HepG2 (cell line): Measurements from ENCODE around the gene SERPINA6. TPM values are rescaled to one million over a fixed set of nuclear protein-coding genes. Genes with fewer than 3 reads are reported as not detected.

Experiments used
- BCLAF1 ChIP-seq: fragments of 450-650 bp; IDR thresholded peaks from 2 replicates; pipeline ENCODE4 v1.6.1; 2017; ENCODE audit warnings: mild to moderate bottlenecking
- ELK4 ChIP-seq: sonication (generic); formaldehyde crosslinking; IDR thresholded peaks from 2 replicates; pipeline ENCODE4 v1.9.0; 2021; ENCODE audit warnings: missing genetic modification reagents, borderline replicate concordance
- EZH2 ChIP-seq: conservative IDR thresholded peaks from 2 replicates; pipeline ENCODE4 v1.6.1; 2012; ENCODE audit warnings: mild to moderate bottlenecking, low read depth, low read length, moderate library complexity
- FOXA3 ChIP-seq: IDR thresholded peaks from 2 replicates; pipeline ENCODE4 v1.6.1; 2016; ENCODE audit warnings: missing genetic modification reagents, missing compliant biosample characterization
- FOXM1 ChIP-seq: sonication (generic); formaldehyde crosslinking; IDR thresholded peaks from 2 replicates; pipeline ENCODE4 v1.5.0; 2020; ENCODE audit warnings: missing genetic modification reagents
- KDM6A ChIP-seq: IDR thresholded peaks from 2 replicates; pipeline ENCODE4 v1.6.1; 2016; ENCODE audit warnings: low read depth
- KLF11 ChIP-seq: IDR thresholded peaks from 2 replicates; pipeline ENCODE4 v1.6.1; 2016; ENCODE audit warnings: missing compliant biosample characterization
- NAIF1 ChIP-seq: sonication (generic); formaldehyde crosslinking; IDR thresholded peaks from 2 replicates; pipeline ENCODE4 v1.5.0; 2020; ENCODE audit warnings: mild to moderate bottlenecking, missing genetic modification reagents, borderline replicate concordance
- NFYC ChIP-seq: IDR thresholded peaks from 2 replicates; pipeline ENCODE4 v1.6.1; 2016; ENCODE audit warnings: missing genetic modification reagents, missing compliant biosample characterization
- POLR2AphosphoS2 ChIP-seq: IDR thresholded peaks from 2 replicates; pipeline ENCODE4 v1.6.1; 2011; ENCODE audit warnings: low read depth, low read length, improper control_type of control experiment
- RFX1 ChIP-seq: fragments of 450-650 bp; IDR thresholded peaks from 2 replicates; pipeline ENCODE4 v1.6.1; 2017
- SP140L ChIP-seq: sonication (generic); formaldehyde crosslinking; IDR thresholded peaks from 2 replicates; pipeline ENCODE4 v1.4.0; 2020; ENCODE audit warnings: missing genetic modification reagents, borderline replicate concordance
- TBP ChIP-seq: sonication (generic); formaldehyde crosslinking; IDR thresholded peaks from 2 replicates; pipeline ENCODE4 v1.5.0; 2020; ENCODE audit warnings: missing genetic modification reagents
- ZBTB7B ChIP-seq: sonication (generic); formaldehyde crosslinking; IDR thresholded peaks from 2 replicates; pipeline ENCODE4 v1.4.0; 2020; ENCODE audit warnings: missing genetic modification reagents
- ZEB1 ChIP-seq: IDR thresholded peaks from 2 replicates; pipeline ENCODE4 v1.6.1; 2012; ENCODE audit warnings: mild to moderate bottlenecking, low read depth, inconsistent platforms; ENCODE audit not compliant: insufficient replicate concordance
- ZFP90 ChIP-seq: sonication (generic); formaldehyde crosslinking; IDR thresholded peaks from 2 replicates; pipeline ENCODE4 v1.8.0; 2022; ENCODE audit warnings: missing genetic modification reagents, mild to moderate bottlenecking, inconsistent platforms, borderline replicate concordance
- ZMYM2 ChIP-seq: sonication (generic); formaldehyde crosslinking; IDR thresholded peaks from 2 replicates; pipeline ENCODE4 v1.8.0; 2022; ENCODE audit warnings: mild to moderate bottlenecking, missing genetic modification reagents
- ZNF20 ChIP-seq: sonication (generic); formaldehyde crosslinking; IDR thresholded peaks from 2 replicates; pipeline ENCODE4 v1.4.0; 2020; ENCODE audit warnings: mild to moderate bottlenecking, moderate library complexity, missing genetic modification reagents
- ZNF441 ChIP-seq: sonication (generic); formaldehyde crosslinking; IDR thresholded peaks from 2 replicates; pipeline ENCODE4 v1.7.0; 2021; ENCODE audit warnings: missing genetic modification reagents, borderline replicate concordance
- ZNF512 ChIP-seq: sonication (generic); formaldehyde crosslinking; IDR thresholded peaks from 2 replicates; pipeline ENCODE4 v1.4.0; 2020; ENCODE audit warnings: mild to moderate bottlenecking, missing genetic modification reagents
- ZNF775 ChIP-seq: sonication (generic); formaldehyde crosslinking; IDR thresholded peaks from 2 replicates; pipeline ENCODE4 v1.4.0; 2020; ENCODE audit warnings: missing genetic modification reagents, mild to moderate bottlenecking, moderate library complexity, borderline replicate concordance
- ZSCAN21 ChIP-seq: sonication (generic); formaldehyde crosslinking; IDR thresholded peaks from 2 replicates; pipeline ENCODE4 v1.8.0; 2022; ENCODE audit warnings: mild to moderate bottlenecking, missing genetic modification reagents, moderate library complexity, borderline replicate concordance
- polyA plus RNA-seq, 8 experiments: library from polyadenylated mRNA; depleted of rRNA in 3 of 8; stranded (reverse) in 7 of 8; unstranded in 1 of 8; fragments of >200 nt; fragmentation: Illumina TruSeq in 4 of 8; extraction: Trizol in 4 of 8; gene quantifications; 2 replicates each; pipeline versions ENCODE4 v1.2.1 to v1.2.3, GENCODE V29; 2011 to 2016; ENCODE audit warnings: low read depth in 4 of 8, missing spikeins in 1 of 8, mixed read lengths in 1 of 8; ENCODE audit not compliant: insufficient read depth in 1 of 8
- total RNA-seq, 5 experiments: library from RNA; depleted of rRNA; stranded (reverse); fragments of >200 nt; fragmentation: Illumina TruSeq; extraction: Trizol; gene quantifications; 2 replicates each; pipeline ENCODE4 v1.2.3, GENCODE V29; 2016; ENCODE audit warnings: low read depth in 1 of 5
- TF ChIP-seq, protein P1 (sequence below): sonication (generic); formaldehyde crosslinking; conservative IDR thresholded peaks from 2 replicates; pipeline ENCODE4 v1.4.0; 2020; ENCODE audit warnings: missing genetic modification reagents
- TF ChIP-seq, protein P2 (sequence below): sonication (generic); formaldehyde crosslinking; IDR thresholded peaks from 2 replicates; pipeline ENCODE4 v1.9.0; 2022; ENCODE audit warnings: low read depth, missing genetic modification reagents

The SERPINA6 gene
- total and polyA plus RNA-seq, 2 of the 13 experiments (the other 11 are each of a cell fraction or from before 2014, with no cell fraction given) = 260 to 333 TPM

- TF ChIP-seq ZNF512 (CRISPR knock-in tag) (no peak), TBP (CRISPR knock-in tag) (no peak), FOXM1 (CRISPR knock-in tag) (no peak), EZH2 (no peak), FOXA3 (CRISPR knock-in tag) (0 out of 2 replicates have a peak, but pooled peaks have one; percentile 30), RFX1 (no peak), ZNF20 (CRISPR knock-in tag) (no peak), NAIF1 (CRISPR knock-in tag) (no peak), POLR2AphosphoS2 (no peak), ZMYM2 (CRISPR knock-in tag) (peak; percentile 98), NFYC (CRISPR knock-in tag) (no peak), ZSCAN21 (CRISPR knock-in tag) (no peak), ZBTB7B (CRISPR knock-in tag) (peak; percentile 54; the same call in 1 of the 2 replicates), ZNF775 (CRISPR knock-in tag) (0 out of 2 replicates have a peak, but pooled peaks have one; percentile 76), KDM6A (CRISPR knock-in tag) (no peak; the same call in 1 of the 2 replicates), ZNF441 (CRISPR knock-in tag) (peak; percentile 20; the same call in 1 of the 2 replicates), SP140L (CRISPR knock-in tag) (no peak), KLF11 (no peak), ELK4 (CRISPR knock-in tag) (no peak), ZFP90 (no peak), BCLAF1 (no peak), ZEB1 (peak; percentile 89)
- TF ChIP-seq, protein P1, sequence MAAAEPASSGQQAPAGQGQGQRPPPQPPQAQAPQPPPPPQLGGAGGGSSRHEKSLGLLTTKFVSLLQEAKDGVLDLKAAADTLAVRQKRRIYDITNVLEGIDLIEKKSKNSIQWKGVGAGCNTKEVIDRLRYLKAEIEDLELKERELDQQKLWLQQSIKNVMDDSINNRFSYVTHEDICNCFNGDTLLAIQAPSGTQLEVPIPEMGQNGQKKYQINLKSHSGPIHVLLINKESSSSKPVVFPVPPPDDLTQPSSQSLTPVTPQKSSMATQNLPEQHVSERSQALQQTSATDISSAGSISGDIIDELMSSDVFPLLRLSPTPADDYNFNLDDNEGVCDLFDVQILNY = no peak
- TF ChIP-seq, protein P2, sequence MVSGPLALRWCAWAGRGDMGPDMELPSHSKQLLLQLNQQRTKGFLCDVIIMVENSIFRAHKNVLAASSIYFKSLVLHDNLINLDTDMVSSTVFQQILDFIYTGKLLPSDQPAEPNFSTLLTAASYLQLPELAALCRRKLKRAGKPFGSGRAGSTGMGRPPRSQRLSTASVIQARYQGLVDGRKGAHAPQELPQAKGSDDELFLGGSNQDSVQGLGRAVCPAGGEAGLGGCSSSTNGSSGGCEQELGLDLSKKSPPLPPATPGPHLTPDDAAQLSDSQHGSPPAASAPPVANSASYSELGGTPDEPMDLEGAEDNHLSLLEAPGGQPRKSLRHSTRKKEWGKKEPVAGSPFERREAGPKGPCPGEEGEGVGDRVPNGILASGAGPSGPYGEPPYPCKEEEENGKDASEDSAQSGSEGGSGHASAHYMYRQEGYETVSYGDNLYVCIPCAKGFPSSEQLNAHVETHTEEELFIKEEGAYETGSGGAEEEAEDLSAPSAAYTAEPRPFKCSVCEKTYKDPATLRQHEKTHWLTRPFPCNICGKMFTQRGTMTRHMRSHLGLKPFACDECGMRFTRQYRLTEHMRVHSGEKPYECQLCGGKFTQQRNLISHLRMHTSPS (CRISPR knock-in tag) = 0 out of 2 replicates have a peak, but pooled peaks have one; percentile 27
Measured at GRCh38 chr14:94368956-94369355, 45.8 kb upstream of the SERPINA6 start (continued).
